NB4 (cell line): Measurements from ENCODE around the gene PRDX2.

Experiments
- MAX ChIP-seq: IDR thresholded peaks from 2 replicates; pipeline ENCODE4 v1.6.1; 2011; ENCODE audit warnings: low read depth, low read length
- POLR2A ChIP-seq: IDR thresholded peaks from 2 replicates; pipeline ENCODE4 v1.6.1; 2011; ENCODE audit warnings: mild to moderate bottlenecking; ENCODE audit not compliant: insufficient read length; ENCODE audit errors: extremely low read depth

GRCh38 chr19:12843328-12843727 lies 41.7 kb upstream of the PRDX2 start:
- TF ChIP-seq MAX: no peak
- TF ChIP-seq POLR2A: no peak
